GM21367 (cell line): ENCODE measurements around the gene BICDL2.

Source experiments
- ATAC-seq: cut with Tn5 transposase; IDR thresholded peaks from one replicate; pipeline ENCODE4 v1.9.1; 2021; ENCODE audit not compliant: unreplicated experiment

Gene BICDL2

GRCh38 chr16:2987286-2987685 lies 49.5 kb downstream of the BICDL2 start:
- ATAC-seq = no peak

DNA sequence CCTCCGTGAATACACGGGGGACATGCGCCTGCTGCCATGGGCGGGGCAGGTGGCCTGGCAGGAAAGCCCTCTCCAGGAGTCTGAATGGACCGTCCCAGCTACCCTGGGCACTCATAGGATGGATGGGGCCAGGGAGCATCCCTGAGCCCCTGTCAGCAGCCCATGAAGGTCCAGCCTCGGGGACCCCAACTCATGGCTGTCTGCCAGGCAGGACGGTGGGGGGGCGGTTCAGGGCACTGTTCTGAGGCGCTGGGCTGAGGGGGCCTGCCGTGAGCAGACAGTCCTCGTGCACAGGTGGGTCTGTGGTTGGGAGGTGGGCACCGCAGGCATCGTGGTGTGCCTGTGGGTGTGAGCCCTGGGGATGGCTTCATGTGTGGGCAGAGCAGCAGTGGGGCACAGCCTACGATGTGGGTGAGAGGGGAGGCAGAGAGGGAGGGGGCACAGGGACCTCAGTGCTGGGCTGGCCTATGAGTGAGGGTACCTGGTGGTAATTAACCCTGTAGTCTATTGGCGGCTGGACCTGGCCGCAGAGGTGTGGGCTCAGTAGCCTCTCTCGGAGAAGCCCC lies 50.0 kb downstream of the BICDL2 start:
- ATAC-seq = no peak

DNA sequence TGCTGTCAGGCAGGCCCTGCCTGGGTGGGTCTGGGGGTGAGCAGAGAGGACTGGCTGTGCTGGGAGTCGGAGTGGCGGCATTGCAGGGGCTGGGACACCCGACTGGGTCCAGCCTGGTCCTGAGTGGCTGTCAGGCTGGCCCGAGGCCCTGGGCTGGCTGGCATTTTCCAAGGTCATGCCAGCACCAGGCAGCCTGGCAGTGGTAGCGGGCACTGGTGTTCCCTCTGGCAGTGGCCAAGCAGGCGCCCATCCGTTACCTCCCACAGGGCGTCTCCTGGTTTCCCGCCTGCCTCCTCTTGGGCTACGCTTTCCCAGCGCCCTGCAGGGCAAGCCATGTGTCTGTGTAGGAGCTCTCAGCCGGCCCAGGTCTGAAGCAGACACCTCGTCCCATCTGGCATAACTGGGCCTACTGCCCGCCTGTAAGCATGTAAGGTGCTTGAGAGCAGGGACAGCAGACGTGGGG lies 50.8 kb downstream of the BICDL2 start:
- no peak for ATAC-seq

- no peak for ATAC-seq
These were observed 51.3 kb downstream of the BICDL2 start for GRCh38 chr16:2985462-2985861.

DNA sequence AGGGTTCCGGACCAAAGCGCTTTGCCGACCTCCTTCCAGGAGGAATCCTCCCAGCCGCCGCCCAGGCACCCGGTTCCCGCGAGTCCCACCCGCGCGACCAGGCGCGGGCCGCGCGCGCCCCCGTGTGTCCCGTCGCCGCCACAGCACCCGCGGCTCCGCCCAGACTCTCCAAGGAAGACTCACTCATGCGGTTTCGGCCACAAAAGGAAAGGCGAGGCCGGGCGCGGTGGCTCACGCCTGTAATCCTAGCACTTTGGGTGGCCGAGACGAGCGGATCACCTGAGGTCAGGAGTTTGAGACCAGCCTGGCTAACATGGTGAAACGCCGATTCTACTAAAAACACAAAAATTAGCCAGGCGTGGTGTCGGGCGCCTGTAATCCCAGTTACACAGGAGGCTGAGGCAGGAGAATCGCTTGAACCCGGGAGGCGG lies 53.0 kb downstream of the BICDL2 start:
- ATAC-seq = no peak

- ATAC-seq = no peak
These were observed 54.3 kb downstream of the BICDL2 start for GRCh38 chr16:2982402-2982801.

- no peak for ATAC-seq
These were observed 54.9 kb downstream of the BICDL2 start for GRCh38 chr16:2981899-2982250.

DNA sequence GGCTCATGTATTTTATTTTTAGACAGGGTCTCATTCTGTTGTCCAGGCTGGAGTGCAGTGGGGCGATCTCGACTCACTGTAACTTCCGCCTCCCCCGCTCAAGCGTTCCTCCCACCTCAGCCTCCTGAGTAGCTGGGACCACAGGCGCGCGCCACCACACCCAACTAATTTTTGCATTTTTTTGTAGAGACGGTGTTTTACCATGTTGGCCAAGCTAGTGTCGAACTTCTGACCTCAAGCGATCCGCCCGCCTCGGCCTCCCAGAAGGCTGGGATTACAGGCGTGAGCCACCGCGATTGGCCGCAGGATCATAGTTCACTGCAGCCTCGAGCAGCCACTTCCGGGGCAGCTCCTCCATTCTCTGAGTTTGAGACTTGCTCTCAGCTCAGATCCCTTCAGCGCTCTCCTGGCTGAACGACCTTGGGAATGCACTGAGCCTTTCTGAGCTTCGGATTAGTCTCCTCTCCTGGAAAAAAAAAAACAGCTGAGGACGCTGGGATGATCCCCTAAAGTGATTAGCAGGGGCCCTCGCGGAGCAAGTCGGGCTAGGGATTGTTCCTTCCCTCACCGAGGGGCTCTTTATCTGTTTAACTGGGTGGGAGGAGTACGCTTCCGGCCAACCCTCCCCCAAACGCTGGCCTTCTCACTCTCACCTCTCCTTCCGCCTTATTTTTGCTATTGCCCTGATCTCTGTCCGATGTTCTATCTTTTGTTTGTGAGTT lies 55.4 kb downstream of the BICDL2 start:
- no peak for ATAC-seq

GRCh38 chr16:2980227-2981176 lies 56.2 kb downstream of the BICDL2 start, which contains the start of gene PKMYT1:
PKMYT1 (minus strand) TSS chr16:2980446; CDS start chr16:2979657, 789 bp downstream.
- peak; percentile 57 for ATAC-seq

GRCh38 chr16:2979669-2980226 lies 57.0 kb downstream of the BICDL2 start:
- no peak for ATAC-seq
